Activated naive CD4-positive, alpha-beta T cell treated with anti-CD3 and anti-CD28 coated beads for 36 hours (primary cell): ENCODE measurements around the gene GNAS-AS1. TPM values are rescaled to one million over a fixed set of nuclear protein-coding genes. Genes with fewer than 3 reads are reported as not detected.

Experiments
- CTCF ChIA-PET: fragments of 350-600 bp; sonication (Branson Sonifier 250); formaldehyde crosslinking; loops from one replicate; lab custom pipeline; 2021; ENCODE audit warnings: antibody characterized with exemption; lab: Charles Lee
- DNase-seq: peaks from one replicate; pipeline ENCODE4 v3.0.0-alpha.2; 2020
- H3K27ac Mint-ChIP-seq: one replicate; pipeline ENCODE4 v1.8.0; 2021; ENCODE audit warnings: mild to moderate bottlenecking, mixed read lengths
- H3K27me3 Mint-ChIP-seq: one replicate; pipeline ENCODE4 v1.8.0; 2021; ENCODE audit warnings: low read depth, mixed read lengths
- H3K36me3 Mint-ChIP-seq: one replicate; pipeline ENCODE4 v1.8.0; 2021; ENCODE audit warnings: low read depth, mixed read lengths
- H3K4me1 Mint-ChIP-seq: one replicate; pipeline ENCODE4 v1.8.0; 2021; ENCODE audit warnings: low read depth, mixed read lengths
- H3K4me3 Mint-ChIP-seq: one replicate; pipeline ENCODE4 v1.8.0; 2021; ENCODE audit warnings: mild to moderate bottlenecking, moderate library complexity, mixed read lengths
- H3K9me3 Mint-ChIP-seq: one replicate; pipeline ENCODE4 v1.8.0; 2021; ENCODE audit warnings: mixed read lengths
- intact Hi-C: fragments of 100-400 bp; cut with micrococcal nuclease; formaldehyde crosslinking; loops from one replicate; pipeline ENCODE4 v1.15.1; 2023
- total RNA-seq, 2 experiments: library from RNA; stranded (reverse); gene quantifications; one replicate each; pipeline ENCODE4 v1.2.3, GENCODE V29; 2021

The GNAS-AS1 gene
- total RNA-seq, 2 experiments from 2014 or later: 1.6 to 1.9 TPM

DNA sequence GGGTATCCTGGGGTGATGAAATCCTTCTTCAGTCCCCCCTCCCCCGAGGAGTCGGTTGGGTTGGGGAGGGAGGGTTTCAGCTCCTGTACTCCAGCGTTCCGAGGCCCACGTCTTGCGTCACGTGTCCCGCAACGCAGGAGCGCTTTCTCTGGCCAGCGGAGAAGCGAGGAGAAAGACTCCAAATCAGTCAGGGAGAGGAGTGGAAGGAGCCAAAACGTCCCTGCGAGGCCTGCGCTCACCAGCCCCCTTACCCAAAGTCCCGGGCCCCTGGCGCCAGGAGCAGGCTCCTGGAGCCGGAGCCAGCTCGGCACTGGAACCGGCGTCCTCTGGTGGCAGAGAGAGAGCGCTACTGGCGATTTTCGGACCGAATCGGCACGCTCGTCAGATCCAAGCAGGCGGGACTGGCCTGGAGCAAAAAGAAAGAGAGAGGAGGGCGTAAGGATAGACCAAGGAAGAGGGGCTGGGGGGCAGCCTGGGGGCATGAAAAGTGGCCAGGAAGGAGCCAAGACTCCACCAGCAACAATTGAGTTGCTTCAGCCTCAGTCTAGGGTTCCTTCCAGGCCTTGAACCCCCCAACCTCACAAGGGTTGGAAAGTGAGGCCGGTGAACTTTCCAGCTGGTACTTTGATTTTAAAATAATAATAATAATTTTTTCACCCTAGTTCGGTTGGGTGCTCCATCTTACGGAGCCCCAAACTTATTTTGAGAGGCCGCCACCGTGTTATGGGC is 2.0 kb upstream of the GNAS-AS1 start, which contains the start of gene GNAS:
GNAS (plus strand) TSS at position 174 of the 729 bp plus-strand sequence.
- intact Hi-C loops: loop anchor here (1.0 to 5.0 kb wide), 3 partner anchors 202 to 615 kb away; no protein-coding TSS in a partner anchor
- H3K4me1 Mint-ChIP-seq: peaks cover 17% of the 10 kb centered on the region
- no peaks in the 10 kb centered on the region for H3K36me3 Mint-ChIP-seq
- H3K27me3 Mint-ChIP-seq: peaks cover 29% of the 10 kb centered on the region
- no peak within 1 kb of the TSS for H3K27ac Mint-ChIP-seq
- CTCF ChIA-PET: interaction anchor here (0.6 to 1.9 kb wide), 5 partner anchors 31 to 493 kb away, joined by 3 to 6 read pairs (median 3); no protein-coding TSS in a partner anchor
- DNase-seq: peak; percentile 70
- H3K4me3 Mint-ChIP-seq: peak within 1 kb of the TSS; percentile 81
- H3K9me3 Mint-ChIP-seq: no peaks in the 10 kb centered on the region

DNA sequence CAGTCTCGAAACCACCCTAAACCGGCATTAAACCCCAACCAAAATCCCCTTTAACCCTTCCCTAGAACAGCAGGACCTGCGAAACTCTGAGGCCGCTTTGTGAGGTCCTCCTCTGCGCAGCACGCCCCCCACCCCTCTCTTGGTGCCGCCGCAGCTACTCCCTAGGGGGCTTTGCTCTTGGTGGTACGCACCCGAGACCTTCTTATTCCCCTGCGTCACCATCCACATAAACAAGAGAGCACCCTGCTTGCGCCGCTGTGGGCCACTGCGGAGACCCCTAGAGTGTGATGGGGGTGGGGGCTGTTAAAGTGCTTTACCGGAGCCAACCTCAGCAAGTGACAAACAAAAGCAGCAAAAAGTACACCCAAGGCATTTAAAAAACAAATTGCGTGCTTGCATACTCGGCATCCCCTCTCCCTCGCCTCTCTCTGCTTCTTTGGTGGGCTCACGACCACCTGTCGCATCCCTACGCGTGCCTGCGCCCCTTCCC is 1.3 kb upstream of the GNAS-AS1 start:
- DNase-seq: no peak
- H3K9me3 Mint-ChIP-seq: no peaks in the 10 kb centered on the region
- intact Hi-C loops: loop anchor here (1.0 to 5.0 kb wide), 3 partner anchors 202 to 615 kb away; no protein-coding TSS in a partner anchor
- no peak overlapping the region for H3K27ac Mint-ChIP-seq
- no peaks in the 10 kb centered on the region for H3K36me3 Mint-ChIP-seq
- peak overlapping the region; percentile 81 for H3K4me3 Mint-ChIP-seq
- H3K4me1 Mint-ChIP-seq: peaks cover 22% of the 10 kb centered on the region
- CTCF ChIA-PET: interaction anchor here (0.7 to 1.9 kb wide), 4 partner anchors 32 to 371 kb away, joined by 3 to 6 read pairs (median 4); no protein-coding TSS in a partner anchor
- peaks cover 29% of the 10 kb centered on the region for H3K27me3 Mint-ChIP-seq

DNA sequence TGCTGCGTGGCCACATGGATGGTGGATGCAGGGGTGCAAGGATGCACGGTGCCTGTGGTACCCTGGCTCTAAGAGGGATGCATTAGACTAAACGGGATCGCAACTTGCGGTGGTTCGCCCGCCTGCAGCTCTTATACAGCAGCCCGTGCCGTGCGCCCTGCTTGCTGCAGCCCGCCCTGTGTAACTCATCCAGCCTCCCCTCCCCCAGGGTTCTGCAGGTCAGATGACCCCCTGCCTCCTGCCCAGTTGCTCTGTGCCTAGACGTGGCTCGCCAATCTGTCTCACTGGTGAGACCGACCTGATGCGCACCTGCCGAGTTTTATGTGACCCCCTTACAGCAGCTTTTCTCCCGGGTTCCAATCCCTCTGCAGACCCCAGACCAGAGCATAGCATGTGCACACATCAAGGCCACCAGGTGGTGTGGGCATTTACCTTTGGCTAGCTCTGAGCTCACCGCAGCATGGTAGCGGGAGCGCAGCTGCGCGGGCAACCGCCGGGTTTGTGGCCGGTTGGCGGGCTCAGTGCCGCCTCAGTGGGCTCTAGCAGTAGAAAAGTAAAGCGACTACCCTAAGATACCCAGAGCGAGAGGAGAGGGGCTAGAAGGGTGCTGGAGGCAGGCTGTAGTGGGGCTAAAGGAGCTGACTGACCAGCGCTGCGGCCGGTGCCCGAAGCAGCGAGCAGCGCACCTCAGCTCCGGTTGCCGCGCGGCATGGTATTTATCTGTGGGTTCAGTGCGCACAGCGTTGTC is 693 bp upstream of the GNAS-AS1 start:
- Mint-ChIP-seq H3K4me3 (peak overlapping the region; percentile 81), H3K4me1 (peaks cover 22% of the 10 kb centered on the region), H3K27me3 (peaks cover 26% of the 10 kb centered on the region), H3K9me3 (no peaks in the 10 kb centered on the region), H3K36me3 (no peaks in the 10 kb centered on the region), H3K27ac (no peak overlapping the region)
- CTCF ChIA-PET: no interaction called here
- no peak for DNase-seq
- intact Hi-C loops: loop anchor here (5.0 kb wide), 2 partner anchors 369 to 614 kb away; no protein-coding TSS in a partner anchor

GRCh38 chr20:58847463-58847862 is 3.2 kb downstream of the GNAS-AS1 start:
- intact Hi-C loops: no loop called here
- Mint-ChIP-seq H3K36me3 (no peaks in the 10 kb centered on the region), H3K9me3 (no peaks in the 10 kb centered on the region), H3K4me1 (peaks cover 13% of the 10 kb centered on the region), H3K27me3 (peaks cover 27% of the 10 kb centered on the region), H3K4me3 (no peak overlapping the region), H3K27ac (no peak overlapping the region)
- CTCF ChIA-PET: interaction anchor here (0.6 kb wide), 1 partner anchor 208 kb away, joined by 3 read pairs; no protein-coding TSS in a partner anchor
- no peak for DNase-seq

DNA sequence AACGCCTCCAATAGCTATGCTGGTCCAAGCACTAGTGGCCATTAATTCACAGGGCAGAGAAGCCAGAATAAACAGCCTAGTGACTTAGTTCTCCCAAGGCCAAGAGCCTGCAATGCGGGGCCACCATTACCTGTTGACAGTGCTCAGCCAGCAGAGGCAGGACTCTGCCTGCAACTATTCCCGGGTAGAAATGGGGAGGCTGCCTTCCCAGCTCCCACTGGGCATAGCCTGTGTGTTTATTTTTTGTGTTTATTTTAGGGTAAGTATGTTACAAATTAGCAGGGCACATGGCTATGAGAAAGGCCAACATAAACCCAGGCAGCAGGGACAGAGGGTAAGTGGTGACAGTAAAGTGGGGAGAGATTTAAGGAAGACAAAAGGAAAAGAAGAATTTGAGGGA is 5.0 kb downstream of the GNAS-AS1 start:
- Mint-ChIP-seq H3K4me1 (peaks cover 17% of the 10 kb centered on the region), H3K36me3 (peaks cover 3% of the 10 kb centered on the region), H3K4me3 (no peak overlapping the region), H3K27ac (no peak overlapping the region), H3K27me3 (peaks cover 41% of the 10 kb centered on the region), H3K9me3 (no peaks in the 10 kb centered on the region)
- CTCF ChIA-PET: interaction anchor here (0.7 to 0.8 kb wide), 2 partner anchors 197 to 365 kb away, joined by 3 to 5 read pairs; no protein-coding TSS in a partner anchor
- intact Hi-C loops: no loop called here
- DNase-seq: no peak

GRCh38 chr20:58843128-58843556 is 7.6 kb downstream of the GNAS-AS1 start:
- H3K27me3 Mint-ChIP-seq: peaks cover 51% of the 10 kb centered on the region
- intact Hi-C loops: no loop called here
- CTCF ChIA-PET: no interaction called here

DNA sequence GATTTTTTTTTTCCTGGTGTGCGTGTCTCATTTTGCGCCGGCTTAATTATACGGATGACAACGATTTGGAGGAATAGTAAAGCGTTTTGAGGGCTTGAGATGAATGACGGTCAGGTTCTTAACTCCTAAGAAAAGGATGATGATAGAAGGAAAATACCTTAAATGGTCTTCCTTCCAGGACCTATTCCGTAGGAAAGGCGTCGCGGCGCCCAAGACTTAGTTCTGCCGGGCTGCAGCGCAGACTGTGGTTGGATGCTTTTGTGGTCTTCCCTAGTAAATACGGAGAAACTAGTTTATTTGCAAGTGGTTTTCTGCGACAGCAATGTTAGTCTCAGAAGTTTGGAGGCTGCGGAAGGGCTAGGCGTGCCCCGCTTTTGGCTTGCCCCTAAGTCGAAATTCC is 8.4 kb downstream of the GNAS-AS1 start:
- intact Hi-C loops: no loop called here
- Mint-ChIP-seq H3K9me3 (no peaks in the 10 kb centered on the region), H3K4me1 (peaks cover 14% of the 10 kb centered on the region), H3K27ac (no peak overlapping the region), H3K4me3 (no peak overlapping the region), H3K27me3 (peaks cover 50% of the 10 kb centered on the region), H3K36me3 (peaks cover 3% of the 10 kb centered on the region)
- CTCF ChIA-PET: no interaction called here
- no peak for DNase-seq

More at GRCh38 chr20:58843128-58843556, 7.6 kb downstream of the GNAS-AS1 start:
- no peaks in the 10 kb centered on the region for H3K9me3 Mint-ChIP-seq
- H3K36me3 Mint-ChIP-seq: peaks cover 3% of the 10 kb centered on the region
- H3K27ac Mint-ChIP-seq: no peak overlapping the region
- peaks cover 20% of the 10 kb centered on the region for H3K4me1 Mint-ChIP-seq
- DNase-seq: no peak
- no peak overlapping the region for H3K4me3 Mint-ChIP-seq

GRCh38 chr20:58841539-58842264 is 9.0 kb downstream of the GNAS-AS1 start:
- Mint-ChIP-seq H3K27ac (no peak overlapping the region), H3K27me3 (peaks cover 48% of the 10 kb centered on the region), H3K36me3 (peaks cover 3% of the 10 kb centered on the region), H3K9me3 (no peaks in the 10 kb centered on the region), H3K4me1 (peaks cover 12% of the 10 kb centered on the region), H3K4me3 (no peak overlapping the region)
- DNase-seq: no peak
- CTCF ChIA-PET: interaction anchor here (2.6 kb wide), 1 partner anchor 361 kb away, joined by 10 read pairs; no protein-coding TSS in a partner anchor
- intact Hi-C loops: no loop called here

DNA sequence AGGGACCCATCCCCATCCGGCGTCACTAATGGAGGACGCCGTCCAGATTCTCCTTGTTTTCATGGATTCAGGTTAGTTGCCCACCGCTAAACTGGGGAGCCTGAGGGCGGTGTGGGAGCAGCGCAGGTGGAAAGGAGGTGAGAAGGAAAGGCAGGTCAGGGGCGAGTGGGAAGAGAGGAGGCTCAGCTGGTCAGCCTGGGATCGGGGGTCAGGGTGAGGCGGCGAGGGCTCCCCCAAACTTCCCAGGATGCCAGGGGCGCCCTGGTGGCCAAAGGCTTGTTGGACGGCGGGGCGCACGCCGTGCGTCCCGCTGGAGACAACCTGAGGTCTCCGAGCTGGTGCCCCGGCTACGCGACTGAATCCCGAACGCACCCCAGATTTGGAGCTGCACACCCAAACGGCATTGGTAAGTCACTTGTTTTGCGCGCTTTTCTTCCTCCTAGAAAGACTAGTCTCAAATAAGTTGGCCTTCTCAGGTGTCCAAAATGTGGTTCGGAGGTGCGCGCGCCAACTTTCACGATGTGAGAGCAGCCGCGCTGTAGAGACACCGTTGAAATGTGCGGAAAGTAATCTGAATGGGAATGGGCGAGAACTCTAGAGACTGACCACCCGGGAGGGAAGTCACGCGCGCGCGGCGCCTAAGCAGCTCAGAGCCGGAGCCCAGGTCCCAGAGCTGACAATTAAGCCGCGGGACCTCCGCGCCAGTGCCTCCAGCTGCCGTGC is 9.7 kb downstream of the GNAS-AS1 start:
- CTCF ChIA-PET: interaction anchor here (2.6 kb wide), 1 partner anchor 360 kb away, joined by 10 read pairs; no protein-coding TSS in a partner anchor
- Mint-ChIP-seq H3K27ac (no peak overlapping the region), H3K27me3 (peaks cover 47% of the 10 kb centered on the region), H3K4me1 (peaks cover 12% of the 10 kb centered on the region), H3K9me3 (no peaks in the 10 kb centered on the region), H3K36me3 (peaks cover 3% of the 10 kb centered on the region), H3K4me3 (no peak overlapping the region)
- no peak for DNase-seq
- intact Hi-C loops: no loop called here

DNA sequence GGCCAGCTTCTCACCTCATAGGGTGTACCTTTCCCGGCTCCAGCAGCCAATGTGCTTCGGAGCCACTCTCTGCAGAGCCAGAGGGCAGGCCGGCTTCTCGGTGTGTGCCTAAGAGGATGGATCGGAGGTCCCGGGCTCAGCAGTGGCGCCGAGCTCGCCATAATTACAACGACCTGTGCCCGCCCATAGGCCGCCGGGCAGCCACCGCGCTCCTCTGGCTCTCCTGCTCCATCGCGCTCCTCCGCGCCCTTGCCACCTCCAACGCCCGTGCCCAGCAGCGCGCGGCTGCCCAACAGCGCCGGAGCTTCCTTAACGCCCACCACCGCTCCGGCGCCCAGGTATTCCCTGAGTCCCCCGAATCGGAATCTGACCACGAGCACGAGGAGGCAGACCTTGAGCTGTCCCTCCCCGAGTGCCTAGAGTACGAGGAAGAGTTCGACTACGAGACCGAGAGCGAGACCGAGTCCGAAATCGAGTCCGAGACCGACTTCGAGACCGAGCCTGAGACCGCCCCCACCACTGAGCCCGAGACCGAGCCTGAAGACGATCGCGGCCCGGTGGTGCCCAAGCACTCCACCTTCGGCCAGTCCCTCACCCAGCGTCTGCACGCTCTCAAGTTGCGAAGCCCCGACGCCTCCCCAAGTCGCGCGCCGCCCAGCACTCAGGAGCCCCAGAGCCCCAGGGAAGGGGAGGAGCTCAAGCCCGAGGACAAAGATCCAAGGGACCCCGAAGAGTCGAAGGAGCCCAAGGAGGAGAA is 10.5 kb downstream of the GNAS-AS1 start:
- peaks cover 3% of the 10 kb centered on the region for H3K36me3 Mint-ChIP-seq
- peaks cover 44% of the 10 kb centered on the region for H3K27me3 Mint-ChIP-seq
- H3K27ac Mint-ChIP-seq: no peak overlapping the region
- no peak for DNase-seq
- intact Hi-C loops: loop anchor here (2.0 to 5.0 kb wide), 3 partner anchors 189 to 603 kb away; partner anchors contain the start of gene STX16
- H3K9me3 Mint-ChIP-seq: no peaks in the 10 kb centered on the region
- H3K4me3 Mint-ChIP-seq: peak overlapping the region; percentile 51
- peaks cover 12% of the 10 kb centered on the region for H3K4me1 Mint-ChIP-seq
- CTCF ChIA-PET: interaction anchor here (1.0 to 2.6 kb wide), 4 partner anchors 11 to 359 kb away, joined by 3 to 10 read pairs (median 4); no protein-coding TSS in a partner anchor
